ENCODE data around the gene FLOT1. TPM values are rescaled to one million over a fixed set of nuclear protein-coding genes. Genes with fewer than 3 reads are reported as not detected.

FLOT1 gene
- total and polyA plus RNA-seq, 2 of the 13 experiments (the other 11 are each of a cell fraction or from before 2014, with no cell fraction given), result 82.3 to 130 TPM

GRCh38 chr6:30730601-30731435, 11.7 kb downstream of the FLOT1 start (continued):
- TF ChIP-seq CSRNP1 (CRISPR knock-in tag; IDR thresholded peaks at IDR 0.05) (no peak), KDM4B (CRISPR knock-in tag; IDR thresholded peaks at IDR 0.05) (no peak), RFXAP (CRISPR knock-in tag; IDR thresholded peaks at IDR 0.05; ENCODE audit: borderline replicate concordance) (no peak), MXI1 (IDR thresholded peaks at IDR 0.05; ENCODE audit: borderline replicate concordance, low read depth, low read length) (no peak), MAZ (IDR thresholded peaks at IDR 0.05; ENCODE audit: borderline replicate concordance, low read depth, low read length) (no peak), MAZ (CRISPR knock-in tag; IDR thresholded peaks at IDR 0.05; ENCODE audit: low read depth) (no peak), THAP11 (CRISPR knock-in tag; IDR thresholded peaks at IDR 0.05) (no peak; the same call in 1 of the 2 replicates), FOXO4 (CRISPR knock-in tag; conservative IDR thresholded peaks at IDR 0.05) (no peak), FOXP4 (CRISPR knock-in tag; IDR thresholded peaks at IDR 0.05) (no peak), RNF2 (conservative IDR thresholded peaks at IDR 0.05; ENCODE audit: low read depth) (no peak), ZNF260 (CRISPR knock-in tag; IDR thresholded peaks at IDR 0.05; ENCODE audit: borderline replicate concordance, low read depth) (no peak), SNAPC2 (CRISPR knock-in tag; IDR thresholded peaks at IDR 0.05) (0 out of 2 replicates have a peak, but pooled peaks have one; percentile 37), KLF9 (CRISPR knock-in tag; IDR thresholded peaks at IDR 0.05; ENCODE audit: low read depth) (no peak), NR3C1 (CRISPR knock-in tag; IDR thresholded peaks at IDR 0.05) (no peak), ADNP (CRISPR knock-in tag; IDR thresholded peaks at IDR 0.05) (no peak), TRIM24 (CRISPR knock-in tag; IDR thresholded peaks at IDR 0.05) (no peak), ZNF225 (CRISPR knock-in tag; IDR thresholded peaks at IDR 0.05) (no peak), ZNF788 (CRISPR knock-in tag; IDR thresholded peaks at IDR 0.05; ENCODE audit: borderline replicate concordance) (peak; percentile 35; the same call in 1 of the 2 replicates)
- TF ChIP-seq, protein P1, sequence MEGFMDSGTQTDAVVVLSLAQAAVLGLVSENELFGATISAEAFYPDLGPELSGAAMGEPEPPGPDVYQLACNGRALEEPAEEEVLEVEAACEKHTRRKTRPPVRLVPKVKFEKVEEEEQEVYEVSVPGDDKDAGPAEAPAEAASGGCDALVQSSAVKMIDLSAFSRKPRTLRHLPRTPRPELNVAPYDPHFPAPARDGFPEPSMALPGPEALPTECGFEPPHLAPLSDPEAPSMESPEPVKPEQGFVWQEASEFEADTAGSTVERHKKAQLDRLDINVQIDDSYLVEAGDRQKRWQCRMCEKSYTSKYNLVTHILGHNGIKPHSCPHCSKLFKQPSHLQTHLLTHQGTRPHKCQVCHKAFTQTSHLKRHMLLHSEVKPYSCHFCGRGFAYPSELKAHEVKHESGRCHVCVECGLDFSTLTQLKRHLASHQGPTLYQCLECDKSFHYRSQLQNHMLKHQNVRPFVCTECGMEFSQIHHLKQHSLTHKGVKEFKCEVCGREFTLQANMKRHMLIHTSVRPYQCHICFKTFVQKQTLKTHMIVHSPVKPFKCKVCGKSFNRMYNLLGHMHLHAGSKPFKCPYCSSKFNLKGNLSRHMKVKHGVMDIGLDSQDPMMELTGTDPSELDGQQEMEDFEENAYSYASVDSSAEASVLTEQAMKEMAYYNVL (CRISPR knock-in tag; IDR thresholded peaks at IDR 0.05; ENCODE audit: borderline replicate concordance), result no peak
